Endothelial cell of umbilical vein (primary cell): ENCODE results near the gene CLSTN1. TPM values are rescaled to one million over a fixed set of nuclear protein-coding genes. Genes with fewer than 3 reads are reported as not detected.

Experiments used
- BruUV-seq: library from RNA; stranded (reverse); fragments of 400-500 nt; replicated peaks from 2 replicates; lab custom pipeline; 2021; lab: Mats Ljungman, UMichigan
- CTCF ChIA-PET: fragments of 300-600, 350-600 bp; sonication (Branson Sonifier 250); formaldehyde crosslinking; loops from one replicate; lab custom pipeline; 2021; ENCODE audit warnings: antibody characterized with exemption, inconsistent platforms; lab: Charles Lee
- POLR2A ChIA-PET: fragments of 300-600, 350-600 bp; sonication (Branson Sonifier 250); formaldehyde crosslinking; loops from one replicate; lab custom pipeline; 2021; ENCODE audit warnings: antibody characterized with exemption, inconsistent platforms; lab: Charles Lee
- DNase-seq: peaks from one replicate; pipeline ENCODE4 v3.0.0-alpha.2; 2011; ENCODE audit warnings: low read depth, low spot score
- FAIRE-seq: peaks from 2 replicates; lab custom pipeline; 2011; peaks lifted over from hg19 to GRCh38; lab: Jason Lieb, UNC
- H2AFZ ChIP-seq: 2 replicates; pipeline ENCODE4 v1.6.0; 2012; ENCODE audit warnings: low read depth, low read length, control low read depth, inconsistent platforms
- H3K27ac ChIP-seq: 2 replicates; pipeline ENCODE4 v1.5.1; 2011; ENCODE audit warnings: low read depth, mild to moderate bottlenecking, control low read depth, low read length, moderate library complexity; ENCODE audit not compliant: insufficient read depth
- H3K27me3 ChIP-seq, 2 experiments: 2 replicates each; pipeline versions ENCODE4 v1.6.0 to v1.6.1; 2011; ENCODE audit warnings: low read length in 2 of 2, mixed read lengths in 1 of 2; ENCODE audit not compliant: control insufficient read depth in 2 of 2, insufficient read depth in 2 of 2
- H3K36me3 ChIP-seq, 2 experiments: 2 replicates in 1 of 2; 3 replicates in 1 of 2; pipeline ENCODE4 v1.5.1; 2011; ENCODE audit warnings: low read length in 2 of 2, mild to moderate bottlenecking in 1 of 2, moderate library complexity in 1 of 2; ENCODE audit not compliant: control insufficient read depth in 2 of 2, insufficient read depth in 2 of 2; ENCODE audit errors: extremely low read depth in 1 of 2
- H3K4me1 ChIP-seq: 3 replicates; pipeline ENCODE4 v1.5.1; 2011; ENCODE audit warnings: mild to moderate bottlenecking, low read length; ENCODE audit not compliant: control insufficient read depth, insufficient read depth; ENCODE audit errors: extremely low read depth
- H3K4me2 ChIP-seq: 2 replicates; pipeline ENCODE4 v1.6.1; 2011; ENCODE audit warnings: low read length, control low read depth, mixed read lengths; ENCODE audit not compliant: insufficient read depth
- H3K4me3 ChIP-seq, 3 experiments: fragments of 200-600 bp in 1 of 3; sonication (generic), shearing (Covaris generic) in 1 of 3; replicated peaks in 1 of 3; 2 replicates each; pipeline ENCODE4 v1.5.1; 2011 to 2016; ENCODE audit warnings: control low read depth in 3 of 3, low read length in 3 of 3, mild to moderate bottlenecking in 2 of 3, inconsistent platforms in 1 of 3, low read depth in 1 of 3, moderate library complexity in 1 of 3; ENCODE audit not compliant: insufficient read depth in 1 of 3
- H3K79me2 ChIP-seq: 2 replicates; pipeline ENCODE4 v1.6.0; 2012; ENCODE audit warnings: low read length, inconsistent platforms; ENCODE audit not compliant: control insufficient read depth, insufficient read depth
- H3K9ac ChIP-seq: replicated peaks from 2 replicates; pipeline ENCODE3; 2011; ENCODE audit warnings: low read length, control low read depth; ENCODE audit not compliant: insufficient read depth; ENCODE audit errors: extremely low read depth
- H3K9me1 ChIP-seq: replicated peaks from 3 replicates; pipeline ENCODE4 v1.6.0; 2011; ENCODE audit warnings: mild to moderate bottlenecking, low read length; ENCODE audit not compliant: control insufficient read depth, insufficient read depth; ENCODE audit errors: extremely low read depth
- H3K9me3 ChIP-seq: replicated peaks from 2 replicates; pipeline ENCODE4 v1.5.1; 2012; ENCODE audit warnings: low read length, inconsistent platforms; ENCODE audit not compliant: control insufficient read depth, insufficient read depth
- H4K20me1 ChIP-seq: replicated peaks from 2 replicates; pipeline ENCODE3; 2011; ENCODE audit warnings: mild to moderate bottlenecking, low read length; ENCODE audit not compliant: control insufficient read depth, insufficient read depth; ENCODE audit errors: extremely low read depth
- EZH2 ChIP-seq: IDR thresholded peaks from 2 replicates; pipeline ENCODE4 v1.6.1; 2012; ENCODE audit warnings: borderline replicate concordance, low read depth, mild to moderate bottlenecking, moderate library complexity, low read length, inconsistent platforms; ENCODE audit not compliant: severe bottlenecking
- FOS ChIP-seq: IDR thresholded peaks from 2 replicates; pipeline ENCODE4 v1.6.1; 2011; ENCODE audit warnings: mild to moderate bottlenecking, low read length, moderate library complexity, borderline replicate concordance; ENCODE audit not compliant: insufficient read depth
- GATA2 ChIP-seq: IDR thresholded peaks from 2 replicates; pipeline ENCODE4 v1.7.0; 2011; ENCODE audit warnings: low read depth, mild to moderate bottlenecking, moderate library complexity, mixed read lengths, low read length; ENCODE audit not compliant: insufficient read length, insufficient read depth
- JUN ChIP-seq: IDR thresholded peaks from 2 replicates; pipeline ENCODE4 v1.6.1; 2011; ENCODE audit warnings: borderline replicate concordance, low read depth; ENCODE audit not compliant: insufficient read length, insufficient read depth
- MYC ChIP-seq: IDR thresholded peaks from one replicate; pipeline ENCODE4 v1.6.1; 2011; ENCODE audit warnings: mild to moderate bottlenecking, low read depth, low read length
- POLR2A ChIP-seq: IDR thresholded peaks from 2 replicates; pipeline ENCODE4 v1.6.1; 2012; ENCODE audit warnings: low read depth, mild to moderate bottlenecking, control low read depth, low read length
- POLR2AphosphoS5 ChIP-seq: IDR thresholded peaks from 2 replicates; pipeline ENCODE4 v1.6.1; 2012; ENCODE audit warnings: low read depth, mild to moderate bottlenecking, control low read depth, low read length, moderate library complexity; ENCODE audit not compliant: insufficient read depth
- dilution Hi-C: fragments of 300-500 bp; cut with MboI; formaldehyde crosslinking; loops from one replicate; pipeline ENCODE4 v1.15.0; 2019; ENCODE audit warnings: low sequenced_read_pairs; ENCODE audit not compliant: extremely low pct_ligation_motif_present
- intact Hi-C: fragments of 100-400 bp; cut with micrococcal nuclease; formaldehyde crosslinking; loops from one replicate; pipeline ENCODE4 v1.10.0; 2022
- polyA plus RNA-seq, 4 experiments: library from polyadenylated mRNA; depleted of rRNA in 3 of 4; stranded (reverse) in 3 of 4; unstranded in 1 of 4; fragments of >200 nt; gene quantifications; 2 replicates each; pipeline versions ENCODE4 v1.2.1 to v1.2.3, GENCODE V29; 2011 to 2012; ENCODE audit warnings: missing spikeins in 1 of 4
- total RNA-seq: library from RNA; stranded (reverse); gene quantifications from 2 replicates; pipeline ENCODE4 v1.2.3, GENCODE V29; 2021
- TF ChIP-seq, protein P1 (sequence below): IDR thresholded peaks from 2 replicates; pipeline ENCODE4 v1.6.1; 2011; ENCODE audit not compliant: insufficient read depth, insufficient read length
- TF ChIP-seq, protein P2 (sequence below), 2 donors: IDR thresholded peaks; 1 replicate in 1 of 2; 2 replicates in 1 of 2; pipeline ENCODE4 v1.5.1; 2011; ENCODE audit warnings: low read length in 2 of 2, mild to moderate bottlenecking in 2 of 2, moderate library complexity in 2 of 2, control low read depth in 1 of 2, inconsistent platforms in 1 of 2, low read depth in 1 of 2; ENCODE audit not compliant: insufficient read depth in 1 of 2; ENCODE audit errors: extremely low read depth in 1 of 2

The CLSTN1 gene
- total and polyA plus RNA-seq, 2 donors (not counting 3 experiments of a cell fraction or from before 2014, with no cell fraction given) = 49.1 to 130 TPM

DNA sequence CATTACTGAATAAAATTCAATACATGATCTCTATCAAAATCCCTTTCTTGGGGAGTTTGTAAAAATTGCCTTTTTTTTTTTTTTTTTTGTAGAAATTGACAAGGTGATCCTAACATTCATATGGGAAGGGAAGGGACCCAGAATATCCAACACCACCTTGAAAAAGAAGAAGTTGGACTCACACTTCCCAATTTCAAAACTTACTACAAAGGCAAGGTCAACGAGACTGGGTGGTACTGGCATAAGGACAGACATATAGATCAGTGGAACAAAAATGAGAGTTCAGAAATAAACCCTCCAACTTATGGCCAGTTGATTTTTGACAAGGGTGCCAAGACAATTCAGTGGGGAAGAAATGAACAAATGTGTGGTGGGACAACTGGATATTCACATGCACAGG lies 31.4 kb upstream of the CLSTN1 start:
- CTCF ChIA-PET = no interaction called here
- dilution Hi-C loops (no loop called here), intact Hi-C loops (no loop called here)
- POLR2A ChIA-PET = no interaction called here
- Histone ChIP-seq H3K27me3 (no peaks in the 10 kb centered on the region), H3K27ac (no peak overlapping the region), H3K79me2 (no peaks in the 10 kb centered on the region), H2AFZ (no peak overlapping the region), H3K9me3 (no peaks in the 10 kb centered on the region), H3K4me2 (no peak overlapping the region), H3K4me3 (no peak overlapping the region), H4K20me1 (no peaks in the 10 kb centered on the region), H3K4me1 (no peaks in the 10 kb centered on the region), H3K9ac (no peak overlapping the region), H3K9me1 (no peaks in the 10 kb centered on the region), H3K36me3 (no peaks in the 10 kb centered on the region)
- no TSS peak for BruUV-seq
- no peak for FAIRE-seq
- TF ChIP-seq POLR2AphosphoS5 (no peak), FOS (no peak), EZH2 (no peak)
- TF ChIP-seq, protein P1, sequence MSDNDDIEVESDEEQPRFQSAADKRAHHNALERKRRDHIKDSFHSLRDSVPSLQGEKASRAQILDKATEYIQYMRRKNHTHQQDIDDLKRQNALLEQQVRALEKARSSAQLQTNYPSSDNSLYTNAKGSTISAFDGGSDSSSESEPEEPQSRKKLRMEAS = no peak
- TF ChIP-seq, protein P2, sequence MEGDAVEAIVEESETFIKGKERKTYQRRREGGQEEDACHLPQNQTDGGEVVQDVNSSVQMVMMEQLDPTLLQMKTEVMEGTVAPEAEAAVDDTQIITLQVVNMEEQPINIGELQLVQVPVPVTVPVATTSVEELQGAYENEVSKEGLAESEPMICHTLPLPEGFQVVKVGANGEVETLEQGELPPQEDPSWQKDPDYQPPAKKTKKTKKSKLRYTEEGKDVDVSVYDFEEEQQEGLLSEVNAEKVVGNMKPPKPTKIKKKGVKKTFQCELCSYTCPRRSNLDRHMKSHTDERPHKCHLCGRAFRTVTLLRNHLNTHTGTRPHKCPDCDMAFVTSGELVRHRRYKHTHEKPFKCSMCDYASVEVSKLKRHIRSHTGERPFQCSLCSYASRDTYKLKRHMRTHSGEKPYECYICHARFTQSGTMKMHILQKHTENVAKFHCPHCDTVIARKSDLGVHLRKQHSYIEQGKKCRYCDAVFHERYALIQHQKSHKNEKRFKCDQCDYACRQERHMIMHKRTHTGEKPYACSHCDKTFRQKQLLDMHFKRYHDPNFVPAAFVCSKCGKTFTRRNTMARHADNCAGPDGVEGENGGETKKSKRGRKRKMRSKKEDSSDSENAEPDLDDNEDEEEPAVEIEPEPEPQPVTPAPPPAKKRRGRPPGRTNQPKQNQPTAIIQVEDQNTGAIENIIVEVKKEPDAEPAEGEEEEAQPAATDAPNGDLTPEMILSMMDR (IDR thresholded peaks at IDR 0.05; ENCODE audit: extremely low read depth in 1 of 2, insufficient read depth in 1 of 2, low read depth in 1 of 2, low read length in 2 of 2) = no peak
- no peak for DNase-seq

DNA sequence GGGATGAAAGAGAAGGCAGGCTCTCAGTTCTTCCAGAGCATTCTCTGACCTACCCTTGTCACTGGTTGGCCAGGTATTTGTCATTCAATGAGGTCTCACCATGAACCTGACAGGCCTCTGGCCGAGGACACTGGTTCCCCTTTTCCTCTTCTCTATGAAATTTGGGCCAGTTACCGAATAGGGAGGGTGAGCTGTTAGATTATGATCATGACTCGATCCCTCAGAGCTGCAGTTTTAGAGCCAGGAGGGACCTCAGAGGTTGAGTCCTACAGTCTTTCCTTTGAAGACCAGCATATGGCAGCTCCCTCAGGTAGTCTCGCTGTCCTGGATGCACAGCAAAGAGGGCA lies 29.5 kb upstream of the CLSTN1 start:
- H4K20me1 ChIP-seq = no peaks in the 10 kb centered on the region
- no peak overlapping the region for H3K9ac ChIP-seq
- H3K4me3 ChIP-seq = no peak overlapping the region
- no peak for DNase-seq
- H3K4me2 ChIP-seq = no peak overlapping the region
- ChIA-PET CTCF (interaction anchor here (0.7 to 0.9 kb wide), 2 partner anchors 10 to 11 kb away, joined by 3 to 4 read pairs; no protein-coding TSS in a partner anchor), POLR2A (no interaction called here)
- no peaks in the 10 kb centered on the region for H3K36me3 ChIP-seq
- intact Hi-C loops = no loop called here
- no peaks in the 10 kb centered on the region for H3K9me1 ChIP-seq
- H3K27me3 ChIP-seq = no peaks in the 10 kb centered on the region
- FAIRE-seq = no peak
- no peak overlapping the region for H3K27ac ChIP-seq
- dilution Hi-C loops = no loop called here
- H3K79me2 ChIP-seq = no peaks in the 10 kb centered on the region
- TF ChIP-seq, protein P1 = no peak
- TF ChIP-seq JUN = no peak
- TF ChIP-seq GATA2 = no peak
- TF ChIP-seq FOS = no peak
- no peak for TF ChIP-seq POLR2AphosphoS5
- no peak for TF ChIP-seq EZH2
- no peak for TF ChIP-seq MYC
- no peak for TF ChIP-seq POLR2A
- no peaks in the 10 kb centered on the region for H3K4me1 ChIP-seq
- H3K9me3 ChIP-seq = no peaks in the 10 kb centered on the region
- H2AFZ ChIP-seq = no peak overlapping the region
- no TSS peak for BruUV-seq
